Neural cell (in vitro differentiated cells): ENCODE data around the gene BNC2. TPM values are rescaled to one million over a fixed set of nuclear protein-coding genes. Genes with fewer than 3 reads are reported as not detected.

Source experiments
- H2AFZ ChIP-seq: fragments of 200-600, 300-800 bp; sonication (generic), shearing (Covaris generic); 2 replicates; pipeline ENCODE4 v1.6.0; 2014; ENCODE audit warnings: low read depth, mild to moderate bottlenecking, antibody characterized with exemption, low read length, moderate library complexity
- H3F3A ChIP-seq: fragments of 200-600 bp; shearing (Covaris generic); 2 replicates; pipeline ENCODE4 v1.6.1; 2016; ENCODE audit warnings: mild to moderate bottlenecking, moderate library complexity, mixed read lengths, antibody characterized with exemption, low read length; ENCODE audit not compliant: insufficient read depth, poor library complexity, severe bottlenecking
- H3K27ac ChIP-seq: fragments of 200-600, 300-800 bp; sonication (generic), shearing (Covaris generic); 2 replicates; pipeline ENCODE4 v1.5.1; 2014; ENCODE audit warnings: mild to moderate bottlenecking, low read length, moderate library complexity
- H3K27me3 ChIP-seq: fragments of 300-800, 200-600 bp; sonication (generic), shearing (Covaris generic); 2 replicates; pipeline ENCODE4 v1.6.0; 2014; ENCODE audit warnings: mild to moderate bottlenecking, low read depth, low read length, moderate library complexity; ENCODE audit not compliant: insufficient read depth
- H3K36me3 ChIP-seq: fragments of 300-800, 200-600 bp; sonication (generic), shearing (Covaris generic); 2 replicates; pipeline ENCODE4 v1.5.1; 2014; ENCODE audit warnings: mild to moderate bottlenecking, antibody characterized with exemption, low read length, moderate library complexity; ENCODE audit not compliant: insufficient read depth
- H3K4me2 ChIP-seq: fragments of 300-800, 200-600 bp; sonication (generic), shearing (Covaris generic); 2 replicates; pipeline ENCODE4 v1.6.0; 2014; ENCODE audit warnings: mild to moderate bottlenecking, low read length
- H3K4me3 ChIP-seq: fragments of 300-800, 200-600 bp; sonication (generic), shearing (Covaris generic); 2 replicates; pipeline ENCODE4 v1.5.1; 2014; ENCODE audit warnings: mild to moderate bottlenecking, low read length, moderate library complexity
- H3K79me2 ChIP-seq: fragments of 200-600 bp; shearing (Covaris generic); replicated peaks from 2 replicates; pipeline ENCODE4 v1.6.0; 2014; ENCODE audit warnings: mild to moderate bottlenecking, low read length, moderate library complexity; ENCODE audit not compliant: insufficient read depth
- H3K9ac ChIP-seq: fragments of 300-800, 200-600 bp; sonication (generic), shearing (Covaris generic); 2 replicates; pipeline ENCODE4 v1.6.1; 2016; ENCODE audit warnings: mild to moderate bottlenecking, low read length, mixed read lengths
- H3K9me2 ChIP-seq: fragments of 200-600 bp; shearing (Covaris generic); 2 replicates; pipeline ENCODE4 v1.6.1; 2016; ENCODE audit warnings: mild to moderate bottlenecking, low read length, mixed read lengths; ENCODE audit not compliant: insufficient read depth
- H3K9me3 ChIP-seq: fragments of 200-600, 300-800 bp; sonication (generic), shearing (Covaris generic); 2 replicates; pipeline ENCODE4 v1.6.1; 2016; ENCODE audit warnings: mild to moderate bottlenecking, mixed run types, low read length, moderate library complexity, mixed read lengths
- H4K20me1 ChIP-seq: fragments of 200-600 bp; shearing (Covaris generic); 2 replicates; pipeline ENCODE4 v1.6.1; 2016; ENCODE audit warnings: mild to moderate bottlenecking, mixed run types; ENCODE audit not compliant: insufficient read depth
- CTCF ChIP-seq: fragments of 450-650 bp; IDR thresholded peaks from 2 replicates; pipeline ENCODE4 v1.5.1; 2014; ENCODE audit warnings: antibody characterized with exemption, mild to moderate bottlenecking, moderate library complexity; ENCODE audit not compliant: poor library complexity, severe bottlenecking
- EP300 ChIP-seq: fragments of 450-650 bp; conservative IDR thresholded peaks from 2 replicates; pipeline ENCODE4 v1.6.1; 2014; ENCODE audit warnings: antibody characterized with exemption, mild to moderate bottlenecking, moderate library complexity; ENCODE audit not compliant: poor library complexity, severe bottlenecking
- EZH2 ChIP-seq: fragments of 200-600, 300-800 bp; shearing (Covaris generic), sonication (generic); IDR thresholded peaks from 2 replicates; pipeline ENCODE4 v1.6.1; 2014; ENCODE audit warnings: antibody characterized with exemption, low read length, borderline replicate concordance, mild to moderate bottlenecking; ENCODE audit not compliant: insufficient read depth, poor library complexity, severe bottlenecking
- MXI1 ChIP-seq: fragments of 450-650 bp; conservative IDR thresholded peaks from 2 replicates; pipeline ENCODE4 v1.6.1; 2014; ENCODE audit warnings: antibody characterized with exemption, mild to moderate bottlenecking; ENCODE audit not compliant: poor library complexity, severe bottlenecking
- POLR2AphosphoS5 ChIP-seq: IDR thresholded peaks from 2 replicates; pipeline ENCODE4 v1.6.1; 2012
- RAD21 ChIP-seq: fragments of 450-650 bp; conservative IDR thresholded peaks from 2 replicates; pipeline ENCODE4 v1.6.1; 2014; ENCODE audit warnings: antibody characterized with exemption, mild to moderate bottlenecking, moderate library complexity
- REST ChIP-seq: IDR thresholded peaks from 2 replicates; pipeline ENCODE4 v1.6.1; 2012; ENCODE audit warnings: borderline replicate concordance
- SMC3 ChIP-seq: fragments of 450-650 bp; conservative IDR thresholded peaks from 2 replicates; pipeline ENCODE4 v1.6.1; 2014; ENCODE audit warnings: antibody characterized with exemption, mild to moderate bottlenecking, moderate library complexity; ENCODE audit not compliant: poor library complexity
- TAF1 ChIP-seq: IDR thresholded peaks from 2 replicates; pipeline ENCODE4 v1.6.1; 2012; ENCODE audit warnings: low read depth
- polyA plus RNA-seq: library from polyadenylated mRNA; depleted of rRNA; stranded (reverse); fragments of >200 nt; gene quantifications from 2 replicates; pipeline ENCODE4 v1.2.3, GENCODE V29; 2014

The BNC2 gene
- polyA plus RNA-seq, 1 donor from 2014 or later, result 1.3 TPM

GRCh38 chr9:16608906-16609305, 261.6 kb downstream of the BNC2 start:
- Histone ChIP-seq H3K4me2 (no peak overlapping the region), H3F3A (no peaks in the 10 kb centered on the region), H3K9me3 (no peaks in the 10 kb centered on the region)

GRCh38 chr9:16602494-16602893, 268.0 kb downstream of the BNC2 start:
- Histone ChIP-seq H3K9ac (no peak overlapping the region), H3K9me2 (no peaks in the 10 kb centered on the region), H2AFZ (no peak overlapping the region), H3K27me3 (no peaks in the 10 kb centered on the region), H3K4me2 (no peak overlapping the region), H4K20me1 (no peaks in the 10 kb centered on the region), H3K27ac (no peak overlapping the region), H3K79me2 (no peaks in the 10 kb centered on the region), H3K36me3 (no peaks in the 10 kb centered on the region), H3F3A (no peaks in the 10 kb centered on the region), H3K4me3 (no peak overlapping the region), H3K9me3 (no peaks in the 10 kb centered on the region)
- TF ChIP-seq RAD21 (no peak), POLR2AphosphoS5 (no peak)

More at GRCh38 chr9:16608906-16609305, 261.6 kb downstream of the BNC2 start:
- Histone ChIP-seq H4K20me1 (no peaks in the 10 kb centered on the region), H3K9ac (no peak overlapping the region), H3K4me3 (no peak overlapping the region), H3K27me3 (no peaks in the 10 kb centered on the region), H3K27ac (no peak overlapping the region), H3K79me2 (no peaks in the 10 kb centered on the region), H3K36me3 (no peaks in the 10 kb centered on the region), H3K9me2 (no peaks in the 10 kb centered on the region), H2AFZ (no peak overlapping the region)
- TF ChIP-seq POLR2AphosphoS5, result no peak
- no peak for TF ChIP-seq RAD21
- no peak for TF ChIP-seq SMC3

DNA sequence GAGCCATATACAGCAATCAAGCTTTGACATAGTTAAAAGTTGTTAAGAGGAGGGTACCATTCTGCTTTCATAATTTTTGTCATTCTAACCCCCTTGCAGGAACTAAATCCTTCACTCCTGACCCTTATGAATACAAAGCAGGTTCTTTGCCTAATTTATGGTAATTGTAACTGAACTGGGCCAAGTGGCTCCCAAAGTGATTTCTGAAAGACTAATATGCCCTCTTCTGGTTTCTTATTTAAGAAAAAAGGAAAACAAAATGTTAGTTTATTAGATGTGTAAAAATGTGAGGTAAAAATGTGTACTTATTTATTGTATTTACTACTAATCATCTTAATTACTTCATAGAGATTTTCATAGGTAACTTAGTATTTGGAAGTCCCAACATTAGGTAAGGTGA, 268.5 kb downstream of the BNC2 start:
- Histone ChIP-seq H3K4me3 (no peak overlapping the region), H3K36me3 (no peaks in the 10 kb centered on the region), H3K9me2 (no peaks in the 10 kb centered on the region), H3K79me2 (no peaks in the 10 kb centered on the region), H3K27me3 (no peaks in the 10 kb centered on the region), H3K9ac (no peak overlapping the region), H4K20me1 (no peaks in the 10 kb centered on the region), H3K27ac (no peak overlapping the region), H3F3A (no peaks in the 10 kb centered on the region), H3K4me2 (no peak overlapping the region), H2AFZ (no peak overlapping the region), H3K9me3 (no peaks in the 10 kb centered on the region)
- no peak for TF ChIP-seq REST

DNA sequence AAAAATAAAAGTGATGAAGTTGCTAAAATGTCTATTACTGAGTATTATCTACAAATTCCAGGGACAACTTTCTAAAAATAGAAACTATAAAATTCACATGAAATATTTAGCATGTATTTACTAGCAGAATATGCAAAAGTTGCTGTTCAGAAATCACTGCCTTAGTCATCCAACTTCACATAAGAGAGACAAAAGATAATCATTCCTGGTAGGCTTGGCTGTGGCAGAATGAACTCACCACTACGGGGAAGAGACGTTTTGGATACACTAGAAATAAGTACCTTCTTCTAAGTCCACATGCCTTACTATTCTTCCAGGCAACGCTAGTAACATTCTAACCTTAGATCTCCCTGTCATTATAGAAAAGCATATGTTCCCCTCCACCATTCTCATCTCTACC, 272.2 kb downstream of the BNC2 start:
- Histone ChIP-seq H3K9ac (no peak overlapping the region), H3K9me3 (no peaks in the 10 kb centered on the region), H3F3A (no peaks in the 10 kb centered on the region), H4K20me1 (no peaks in the 10 kb centered on the region), H3K9me2 (no peaks in the 10 kb centered on the region), H3K79me2 (no peaks in the 10 kb centered on the region), H3K27me3 (no peaks in the 10 kb centered on the region), H2AFZ (no peak overlapping the region), H3K4me2 (no peak overlapping the region), H3K27ac (no peak overlapping the region), H3K36me3 (no peaks in the 10 kb centered on the region), H3K4me3 (no peak overlapping the region)
- TF ChIP-seq EZH2 (no peak), EP300 (no peak), RAD21 (no peak), REST (no peak), SMC3 (no peak), POLR2AphosphoS5 (no peak), TAF1 (no peak), MXI1 (no peak), CTCF (no peak)
